HEK293 (cell line): Measurements from ENCODE around the gene PBX3.

Experiments used
- BCL11B ChIP-seq: fragments of 450-650 bp; formaldehyde crosslinking; IDR thresholded peaks from 2 replicates; pipeline ENCODE4 v1.5.1; 2016; ENCODE audit warnings: low read depth, missing biosample characterization, missing genetic modification characterization
- EGR2 ChIP-seq: fragments of 450-650 bp; formaldehyde crosslinking; IDR thresholded peaks from 2 replicates; pipeline ENCODE4 v1.5.1; 2016; ENCODE audit warnings: low read depth, missing biosample characterization, missing genetic modification characterization
- FEZF1 ChIP-seq: fragments of 450-650 bp; formaldehyde crosslinking; IDR thresholded peaks from 2 replicates; pipeline ENCODE4 v1.5.1; 2016; ENCODE audit warnings: missing biosample characterization, missing genetic modification characterization
- GFI1B ChIP-seq: fragments of 450-650 bp; formaldehyde crosslinking; IDR thresholded peaks from 2 replicates; pipeline ENCODE4 v1.5.1; 2016; ENCODE audit warnings: missing biosample characterization, missing genetic modification characterization
- GLI4 ChIP-seq: fragments of 450-650 bp; formaldehyde crosslinking; IDR thresholded peaks from 2 replicates; pipeline ENCODE4 v1.5.1; 2016; ENCODE audit warnings: missing biosample characterization, missing genetic modification characterization
- KLF1 ChIP-seq: fragments of 450-650 bp; formaldehyde crosslinking; IDR thresholded peaks from 2 replicates; pipeline ENCODE4 v1.5.1; 2016; ENCODE audit warnings: missing biosample characterization, missing genetic modification characterization
- OVOL3 ChIP-seq: fragments of 450-650 bp; formaldehyde crosslinking; IDR thresholded peaks from 2 replicates; pipeline ENCODE4 v1.5.1; 2016; ENCODE audit warnings: missing biosample characterization, missing genetic modification characterization
- YY2 ChIP-seq: fragments of 450-650 bp; formaldehyde crosslinking; IDR thresholded peaks from 2 replicates; pipeline ENCODE4 v1.5.1; 2016; ENCODE audit warnings: missing biosample characterization, missing genetic modification characterization
- ZBTB48 ChIP-seq: fragments of 450-650 bp; formaldehyde crosslinking; IDR thresholded peaks from 2 replicates; pipeline ENCODE4 v1.5.1; 2016; ENCODE audit warnings: missing biosample characterization, missing genetic modification characterization
- ZBTB49 ChIP-seq: fragments of 450-650 bp; formaldehyde crosslinking; IDR thresholded peaks from 2 replicates; pipeline ENCODE4 v1.5.1; 2016; ENCODE audit warnings: missing biosample characterization, missing genetic modification characterization, low read depth
- ZNF223 ChIP-seq: fragments of 450-650 bp; formaldehyde crosslinking; IDR thresholded peaks from 2 replicates; pipeline ENCODE4 v1.5.1; 2016; ENCODE audit warnings: missing biosample characterization, missing genetic modification characterization
- ZNF24 ChIP-seq: fragments of 450-650 bp; formaldehyde crosslinking; IDR thresholded peaks from 2 replicates; pipeline ENCODE4 v1.5.1; 2016; ENCODE audit warnings: missing biosample characterization, missing genetic modification characterization
- ZNF280C ChIP-seq: fragments of 450-650 bp; formaldehyde crosslinking; IDR thresholded peaks from 2 replicates; pipeline ENCODE4 v1.5.1; 2016; ENCODE audit warnings: missing biosample characterization, missing genetic modification characterization
- ZNF488 ChIP-seq: fragments of 450-650 bp; formaldehyde crosslinking; IDR thresholded peaks from 2 replicates; pipeline ENCODE4 v1.5.1; 2016; ENCODE audit warnings: missing biosample characterization, missing genetic modification characterization
- ZNF514 ChIP-seq: fragments of 450-650 bp; formaldehyde crosslinking; IDR thresholded peaks from 2 replicates; pipeline ENCODE4 v1.5.1; 2016; ENCODE audit warnings: missing biosample characterization, missing genetic modification characterization
- ZNF585B ChIP-seq: fragments of 450-650 bp; formaldehyde crosslinking; IDR thresholded peaks from 2 replicates; pipeline ENCODE4 v1.5.1; 2016; ENCODE audit warnings: missing biosample characterization, missing genetic modification characterization
- ZNF596 ChIP-seq: fragments of 450-650 bp; IDR thresholded peaks from 2 replicates; pipeline ENCODE4 v1.5.0; 2018; ENCODE audit warnings: missing biosample characterization, mild to moderate bottlenecking, missing genetic modification characterization, moderate library complexity
- ZNF660 ChIP-seq: fragments of 450-650 bp; IDR thresholded peaks from 2 replicates; pipeline ENCODE4 v1.5.1; 2018; ENCODE audit warnings: missing biosample characterization, mild to moderate bottlenecking, missing genetic modification characterization
- ZNF670 ChIP-seq: fragments of 450-650 bp; formaldehyde crosslinking; IDR thresholded peaks from 2 replicates; pipeline ENCODE4 v1.5.1; 2016; ENCODE audit warnings: missing biosample characterization, missing genetic modification characterization, low read depth
- ZSCAN23 ChIP-seq: fragments of 450-650 bp; formaldehyde crosslinking; IDR thresholded peaks from 2 replicates; pipeline ENCODE4 v1.5.1; 2016; ENCODE audit warnings: missing biosample characterization, missing genetic modification characterization
- TF ChIP-seq, protein P1 (sequence below): fragments of 450-650 bp; formaldehyde crosslinking; IDR thresholded peaks from 2 replicates; pipeline ENCODE4 v1.5.1; 2016; ENCODE audit warnings: missing biosample characterization, missing genetic modification characterization
- TF ChIP-seq, protein P2 (sequence below): fragments of 450-650 bp; formaldehyde crosslinking; IDR thresholded peaks from 2 replicates; pipeline ENCODE4 v1.5.1; 2017; ENCODE audit warnings: missing biosample characterization, missing genetic modification characterization
- TF ChIP-seq, protein P3 (sequence below): fragments of 450-650 bp; formaldehyde crosslinking; IDR thresholded peaks from 2 replicates; pipeline ENCODE4 v1.5.1; 2016; ENCODE audit warnings: missing biosample characterization, missing genetic modification characterization
- TF ChIP-seq, protein P4 (sequence below): fragments of 450-650 bp; formaldehyde crosslinking; IDR thresholded peaks from 2 replicates; pipeline ENCODE4 v1.5.1; 2016; ENCODE audit warnings: missing biosample characterization, missing genetic modification characterization
- TF ChIP-seq, protein P5 (sequence below): IDR thresholded peaks from 2 replicates; pipeline ENCODE4 v1.6.1; 2011; ENCODE audit warnings: mild to moderate bottlenecking, low read depth, low read length, borderline replicate concordance
- TF ChIP-seq, protein P6 (sequence below): fragments of 450-650 bp; formaldehyde crosslinking; IDR thresholded peaks from 2 replicates; pipeline ENCODE4; 2016; ENCODE audit warnings: missing biosample characterization, missing genetic modification characterization

Gene PBX3

GRCh38 chr9:125763394-125763801 is 16.2 kb downstream of the PBX3 start (continued):
- TF ChIP-seq, protein P1, sequence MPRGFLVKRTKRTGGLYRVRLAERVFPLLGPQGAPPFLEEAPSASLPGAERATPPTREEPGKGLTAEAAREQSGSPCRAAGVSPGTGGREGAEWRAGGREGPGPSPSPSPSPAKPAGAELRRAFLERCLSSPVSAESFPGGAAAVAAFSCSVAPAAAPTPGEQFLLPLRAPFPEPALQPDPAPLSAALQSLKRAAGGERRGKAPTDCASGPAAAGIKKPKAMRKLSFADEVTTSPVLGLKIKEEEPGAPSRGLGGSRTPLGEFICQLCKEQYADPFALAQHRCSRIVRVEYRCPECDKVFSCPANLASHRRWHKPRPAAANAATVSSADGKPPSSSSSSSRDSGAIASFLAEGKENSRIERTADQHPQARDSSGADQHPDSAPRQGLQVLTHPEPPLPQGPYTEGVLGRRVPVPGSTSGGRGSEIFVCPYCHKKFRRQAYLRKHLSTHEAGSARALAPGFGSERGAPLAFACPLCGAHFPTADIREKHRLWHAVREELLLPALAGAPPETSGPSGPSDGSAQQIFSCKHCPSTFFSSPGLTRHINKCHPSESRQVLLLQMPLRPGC (tag by site-specific recombination): no peak
- no peak for TF ChIP-seq ZBTB49 (tag by site-specific recombination)
- TF ChIP-seq ZNF670 (tag by site-specific recombination): no peak
- TF ChIP-seq GLI4 (tag by site-specific recombination): no peak
- TF ChIP-seq, protein P2, sequence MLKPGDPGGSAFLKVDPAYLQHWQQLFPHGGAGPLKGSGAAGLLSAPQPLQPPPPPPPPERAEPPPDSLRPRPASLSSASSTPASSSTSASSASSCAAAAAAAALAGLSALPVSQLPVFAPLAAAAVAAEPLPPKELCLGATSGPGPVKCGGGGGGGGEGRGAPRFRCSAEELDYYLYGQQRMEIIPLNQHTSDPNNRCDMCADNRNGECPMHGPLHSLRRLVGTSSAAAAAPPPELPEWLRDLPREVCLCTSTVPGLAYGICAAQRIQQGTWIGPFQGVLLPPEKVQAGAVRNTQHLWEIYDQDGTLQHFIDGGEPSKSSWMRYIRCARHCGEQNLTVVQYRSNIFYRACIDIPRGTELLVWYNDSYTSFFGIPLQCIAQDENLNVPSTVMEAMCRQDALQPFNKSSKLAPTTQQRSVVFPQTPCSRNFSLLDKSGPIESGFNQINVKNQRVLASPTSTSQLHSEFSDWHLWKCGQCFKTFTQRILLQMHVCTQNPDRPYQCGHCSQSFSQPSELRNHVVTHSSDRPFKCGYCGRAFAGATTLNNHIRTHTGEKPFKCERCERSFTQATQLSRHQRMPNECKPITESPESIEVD (tag by site-specific recombination): peak; percentile 93
- no peak for TF ChIP-seq GFI1B (tag by site-specific recombination)
- TF ChIP-seq ZNF514 (tag by site-specific recombination): no peak
- no peak for TF ChIP-seq YY2 (tag by site-specific recombination)
- TF ChIP-seq ZNF223 (tag by site-specific recombination): no peak
- TF ChIP-seq ZNF585B (tag by site-specific recombination): no peak
- TF ChIP-seq FEZF1 (tag by site-specific recombination): peak; percentile 98
- no peak for TF ChIP-seq ZNF280C (tag by site-specific recombination)
- TF ChIP-seq EGR2 (tag by site-specific recombination): no peak
- peak; percentile 52; the same call in 1 of the 2 replicates for TF ChIP-seq KLF1 (tag by site-specific recombination)
- TF ChIP-seq, protein P3, sequence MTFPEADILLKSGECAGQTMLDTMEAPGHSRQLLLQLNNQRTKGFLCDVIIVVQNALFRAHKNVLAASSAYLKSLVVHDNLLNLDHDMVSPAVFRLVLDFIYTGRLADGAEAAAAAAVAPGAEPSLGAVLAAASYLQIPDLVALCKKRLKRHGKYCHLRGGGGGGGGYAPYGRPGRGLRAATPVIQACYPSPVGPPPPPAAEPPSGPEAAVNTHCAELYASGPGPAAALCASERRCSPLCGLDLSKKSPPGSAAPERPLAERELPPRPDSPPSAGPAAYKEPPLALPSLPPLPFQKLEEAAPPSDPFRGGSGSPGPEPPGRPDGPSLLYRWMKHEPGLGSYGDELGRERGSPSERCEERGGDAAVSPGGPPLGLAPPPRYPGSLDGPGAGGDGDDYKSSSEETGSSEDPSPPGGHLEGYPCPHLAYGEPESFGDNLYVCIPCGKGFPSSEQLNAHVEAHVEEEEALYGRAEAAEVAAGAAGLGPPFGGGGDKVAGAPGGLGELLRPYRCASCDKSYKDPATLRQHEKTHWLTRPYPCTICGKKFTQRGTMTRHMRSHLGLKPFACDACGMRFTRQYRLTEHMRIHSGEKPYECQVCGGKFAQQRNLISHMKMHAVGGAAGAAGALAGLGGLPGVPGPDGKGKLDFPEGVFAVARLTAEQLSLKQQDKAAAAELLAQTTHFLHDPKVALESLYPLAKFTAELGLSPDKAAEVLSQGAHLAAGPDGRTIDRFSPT: no peak; the same call in 1 of the 2 replicates
- no peak for TF ChIP-seq OVOL3 (tag by site-specific recombination)
- TF ChIP-seq ZBTB48 (tag by site-specific recombination): peak; percentile 27; the same call in 1 of the 2 replicates
- TF ChIP-seq, protein P4, sequence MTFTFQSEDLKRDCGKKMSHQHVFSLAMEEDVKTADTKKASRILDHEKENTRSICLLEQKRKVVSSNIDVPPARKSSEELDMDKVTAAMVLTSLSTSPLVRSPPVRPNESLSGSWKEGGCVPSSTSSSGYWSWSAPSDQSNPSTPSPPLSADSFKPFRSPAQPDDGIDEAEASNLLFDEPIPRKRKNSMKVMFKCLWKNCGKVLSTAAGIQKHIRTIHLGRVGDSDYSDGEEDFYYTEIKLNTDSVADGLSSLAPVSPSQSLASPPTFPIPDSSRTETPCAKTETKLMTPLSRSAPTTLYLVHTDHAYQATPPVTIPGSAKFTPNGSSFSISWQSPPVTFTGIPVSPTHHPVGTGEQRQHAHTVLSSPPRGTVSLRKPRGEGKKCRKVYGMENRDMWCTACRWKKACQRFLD (tag by site-specific recombination): no peak
- no peak for TF ChIP-seq ZNF596
- TF ChIP-seq, protein P5, sequence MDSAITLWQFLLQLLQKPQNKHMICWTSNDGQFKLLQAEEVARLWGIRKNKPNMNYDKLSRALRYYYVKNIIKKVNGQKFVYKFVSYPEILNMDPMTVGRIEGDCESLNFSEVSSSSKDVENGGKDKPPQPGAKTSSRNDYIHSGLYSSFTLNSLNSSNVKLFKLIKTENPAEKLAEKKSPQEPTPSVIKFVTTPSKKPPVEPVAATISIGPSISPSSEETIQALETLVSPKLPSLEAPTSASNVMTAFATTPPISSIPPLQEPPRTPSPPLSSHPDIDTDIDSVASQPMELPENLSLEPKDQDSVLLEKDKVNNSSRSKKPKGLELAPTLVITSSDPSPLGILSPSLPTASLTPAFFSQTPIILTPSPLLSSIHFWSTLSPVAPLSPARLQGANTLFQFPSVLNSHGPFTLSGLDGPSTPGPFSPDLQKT: no peak
- TF ChIP-seq, protein P6, sequence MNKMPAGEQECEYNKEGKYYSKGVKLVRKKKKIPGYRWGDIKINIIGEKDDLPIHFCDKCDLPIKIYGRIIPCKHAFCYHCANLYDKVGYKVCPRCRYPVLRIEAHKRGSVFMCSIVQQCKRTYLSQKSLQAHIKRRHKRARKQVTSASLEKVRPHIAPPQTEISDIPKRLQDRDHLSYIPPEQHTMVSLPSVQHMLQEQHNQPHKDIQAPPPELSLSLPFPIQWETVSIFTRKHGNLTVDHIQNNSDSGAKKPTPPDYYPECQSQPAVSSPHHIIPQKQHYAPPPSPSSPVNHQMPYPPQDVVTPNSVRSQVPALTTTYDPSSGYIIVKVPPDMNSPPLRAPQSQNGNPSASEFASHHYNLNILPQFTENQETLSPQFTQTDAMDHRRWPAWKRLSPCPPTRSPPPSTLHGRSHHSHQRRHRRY: no peak
- TF ChIP-seq ZSCAN23 (tag by site-specific recombination): no peak
- peak; percentile 71; the same call in 1 of the 2 replicates for TF ChIP-seq BCL11B (tag by site-specific recombination)
- TF ChIP-seq ZNF488: no peak
- peak; percentile 63 for TF ChIP-seq ZNF24 (tag by site-specific recombination)
- TF ChIP-seq ZNF660 (tag by site-specific recombination): peak; percentile 90
